SU-DHL-6 (cell line): Measurements from ENCODE around the gene SFPQ.
A peak's percentile ranks its signal among the peaks of the same experiment; 100 is the strongest.

Source experiments
- H2AFZ ChIP-seq: fragments of 200-600 bp; sonication (generic); 2 replicates; pipeline ENCODE4 v1.6.1; 2014; ENCODE audit warnings: low read depth, mild to moderate bottlenecking, moderate library complexity, mixed read lengths, antibody characterized with exemption, low read length; ENCODE audit not compliant: severe bottlenecking
- H3F3A ChIP-seq: fragments of 200-600 bp; shearing (Covaris generic); 2 replicates; pipeline ENCODE4 v1.6.0; 2016; ENCODE audit warnings: antibody characterized with exemption, mild to moderate bottlenecking; ENCODE audit not compliant: insufficient read depth
- H3K27ac ChIP-seq: fragments of 200-600 bp; sonication (generic); 2 replicates; pipeline ENCODE4 v1.5.1; 2016; ENCODE audit warnings: low read depth, mild to moderate bottlenecking, low read length, moderate library complexity, mixed read lengths
- H3K27me3 ChIP-seq: fragments of 200-600 bp; sonication (generic), shearing (Covaris generic); 2 replicates; pipeline ENCODE4 v1.6.0; 2014; ENCODE audit warnings: mild to moderate bottlenecking, low read length
- H3K36me3 ChIP-seq: fragments of 200-600 bp; sonication (generic); 2 replicates; pipeline ENCODE4 v1.6.1; 2014; ENCODE audit warnings: mild to moderate bottlenecking, low read length, mixed read lengths
- H3K4me2 ChIP-seq: fragments of 300-600, 200-600 bp; shearing (Covaris generic), sonication (generic); 2 replicates; pipeline ENCODE4 v1.6.0; 2014; ENCODE audit warnings: low read length, low read depth, mild to moderate bottlenecking; ENCODE audit not compliant: poor library complexity, severe bottlenecking
- H3K4me3 ChIP-seq: fragments of 200-600 bp; sonication (generic); 2 replicates; pipeline ENCODE4 v1.5.1; 2014; ENCODE audit warnings: antibody characterized with exemption, low read length, mild to moderate bottlenecking, mixed read lengths; ENCODE audit not compliant: insufficient read depth, poor library complexity, severe bottlenecking
- H3K79me2 ChIP-seq: fragments of 200-600 bp; sonication (generic); 2 replicates; pipeline ENCODE4 v1.6.1; 2014; ENCODE audit warnings: mild to moderate bottlenecking, low read length, moderate library complexity; ENCODE audit not compliant: insufficient read depth
- H3K9ac ChIP-seq: fragments of 200-600 bp; sonication (generic); 2 replicates; pipeline ENCODE4 v1.7.0; 2014; ENCODE audit warnings: mild to moderate bottlenecking, low read length
- H3K9me2 ChIP-seq: fragments of 200-600 bp; sonication (generic); replicated peaks from 2 replicates; pipeline ENCODE4 v1.6.1; 2014; ENCODE audit warnings: low read length; ENCODE audit not compliant: insufficient read depth
- H3K9me3 ChIP-seq: fragments of 200-600 bp; sonication (generic); 2 replicates; pipeline ENCODE4 v1.6.1; 2014; ENCODE audit warnings: low read length, mixed read lengths; ENCODE audit not compliant: insufficient read depth
- H4K20me1 ChIP-seq: fragments of 200-600 bp; sonication (generic); 2 replicates; pipeline ENCODE4 v1.6.1; 2014; ENCODE audit warnings: low read depth, mild to moderate bottlenecking, antibody characterized with exemption, low read length, moderate library complexity, mixed read lengths
- CTCF ChIP-seq: fragments of 200-600 bp; sonication (generic); IDR thresholded peaks from one replicate; pipeline ENCODE4 v1.5.1; 2017; ENCODE audit warnings: antibody characterized with exemption, mild to moderate bottlenecking, low read length, moderate library complexity; ENCODE audit not compliant: insufficient read depth, poor library complexity, severe bottlenecking
- EZH2phosphoT487 ChIP-seq: fragments of 200-600 bp; sonication (generic), shearing (Covaris generic); conservative IDR thresholded peaks from 2 replicates; pipeline ENCODE4 v1.6.1; 2018; ENCODE audit warnings: mild to moderate bottlenecking, antibody characterized with exemption, low read length, moderate library complexity, mixed read lengths

The SFPQ gene

GRCh38 chr1:35210321-35211119, 17.6 kb upstream of the SFPQ start:
- Histone ChIP-seq H3F3A (no peaks in the 10 kb centered on the region), H3K9ac (no peak overlapping the region), H3K27me3 (no peaks in the 10 kb centered on the region), H3K4me3 (no peak overlapping the region), H3K9me2 (no peaks in the 10 kb centered on the region), H3K9me3 (no peaks in the 10 kb centered on the region), H4K20me1 (no peaks in the 10 kb centered on the region), H3K36me3 (no peaks in the 10 kb centered on the region), H3K27ac (no peak overlapping the region), H3K4me2 (no peak overlapping the region), H3K79me2 (no peaks in the 10 kb centered on the region), H2AFZ (no peak overlapping the region)
- TF ChIP-seq EZH2phosphoT487 (no peak), CTCF (no peak)

GRCh38 chr1:35203295-35203694, 10.3 kb upstream of the SFPQ start:
- Histone ChIP-seq H3K4me3 (no peak overlapping the region), H3K36me3 (no peaks in the 10 kb centered on the region), H3K27me3 (no peaks in the 10 kb centered on the region), H3K9ac (no peak overlapping the region), H3K4me2 (no peak overlapping the region), H2AFZ (no peak overlapping the region), H3K9me3 (no peaks in the 10 kb centered on the region), H3K79me2 (no peaks in the 10 kb centered on the region), H3K27ac (no peak overlapping the region), H4K20me1 (no peaks in the 10 kb centered on the region), H3K9me2 (no peaks in the 10 kb centered on the region), H3F3A (0 out of 2 replicates have a peak, but pooled peaks cover 4% of the 10 kb centered on the region)
- TF ChIP-seq CTCF (no peak), EZH2phosphoT487 (no peak)

- Histone ChIP-seq H3K4me2 (peak overlapping the region; percentile 16), H3K4me3 (no peak overlapping the region)
These were observed 9.2 kb upstream of the SFPQ start for GRCh38 chr1:35202048-35202719.

More at GRCh38 chr1:35202048-35202719, 9.2 kb upstream of the SFPQ start:
- Histone ChIP-seq H3K9ac (no peak overlapping the region), H3K9me2 (no peaks in the 10 kb centered on the region), H3K27me3 (no peaks in the 10 kb centered on the region), H3K36me3 (no peaks in the 10 kb centered on the region), H2AFZ (peak overlapping the region; percentile 87), H3K27ac (no peak overlapping the region), H4K20me1 (no peaks in the 10 kb centered on the region), H3F3A (0 out of 2 replicates have a peak, but pooled peaks cover 4% of the 10 kb centered on the region), H3K9me3 (no peaks in the 10 kb centered on the region), H3K79me2 (no peaks in the 10 kb centered on the region)
- TF ChIP-seq CTCF (peak; percentile 87), EZH2phosphoT487 (no peak)
